ENCODE data around the gene TMEM45A. TPM values are rescaled to one million over a fixed set of nuclear protein-coding genes. Genes with fewer than 3 reads are reported as not detected.

The TMEM45A gene
- total and polyA plus RNA-seq, 2 donors (not counting 1 experiment from before 2014, with no cell fraction given) = 26.4 to 71.4 TPM

GRCh38 chr3:100448079-100448478 lies 44.3 kb upstream of the TMEM45A start:
- Histone ChIP-seq H3K9me3 (ENCODE audit: control insufficient read depth, insufficient read depth, low read depth, low read length) (no peaks in the 10 kb centered on the region), H3K4me2 (ENCODE audit: extremely low read depth, insufficient read depth, low read length) (no peak overlapping the region), H3K79me2 (ENCODE audit: control insufficient read depth, insufficient read depth, low read length) (no peaks in the 10 kb centered on the region), H3K4me1 (ENCODE audit: control insufficient read depth, extremely low read depth, insufficient read depth, low read length) (no peaks in the 10 kb centered on the region), H2AFZ (ENCODE audit: low read length) (no peak overlapping the region), H3K27ac (ENCODE audit: insufficient read depth, low read length) (no peak overlapping the region), H4K20me1 (ENCODE audit: control insufficient read depth, extremely low read depth, insufficient read depth, low read length) (no peaks in the 10 kb centered on the region), H3K36me3 (ENCODE audit: control insufficient read depth, insufficient read depth, low read length) (no peaks in the 10 kb centered on the region), H3K4me3 (replicated peaks in 1 of 4; ENCODE audit: control extremely low read depth in 1 of 4, insufficient read depth in 1 of 4, low read depth in 3 of 4, low read length in 4 of 4) (no peak overlapping the region), H3K27me3 (ENCODE audit: control insufficient read depth, insufficient read depth, low read length) (no peaks in the 10 kb centered on the region), H3K9ac (ENCODE audit: insufficient read depth, low read length) (no peak overlapping the region)
- DNase-seq (ENCODE audit: low read depth in 2 of 2) = no peak
- TF ChIP-seq, protein P1, sequence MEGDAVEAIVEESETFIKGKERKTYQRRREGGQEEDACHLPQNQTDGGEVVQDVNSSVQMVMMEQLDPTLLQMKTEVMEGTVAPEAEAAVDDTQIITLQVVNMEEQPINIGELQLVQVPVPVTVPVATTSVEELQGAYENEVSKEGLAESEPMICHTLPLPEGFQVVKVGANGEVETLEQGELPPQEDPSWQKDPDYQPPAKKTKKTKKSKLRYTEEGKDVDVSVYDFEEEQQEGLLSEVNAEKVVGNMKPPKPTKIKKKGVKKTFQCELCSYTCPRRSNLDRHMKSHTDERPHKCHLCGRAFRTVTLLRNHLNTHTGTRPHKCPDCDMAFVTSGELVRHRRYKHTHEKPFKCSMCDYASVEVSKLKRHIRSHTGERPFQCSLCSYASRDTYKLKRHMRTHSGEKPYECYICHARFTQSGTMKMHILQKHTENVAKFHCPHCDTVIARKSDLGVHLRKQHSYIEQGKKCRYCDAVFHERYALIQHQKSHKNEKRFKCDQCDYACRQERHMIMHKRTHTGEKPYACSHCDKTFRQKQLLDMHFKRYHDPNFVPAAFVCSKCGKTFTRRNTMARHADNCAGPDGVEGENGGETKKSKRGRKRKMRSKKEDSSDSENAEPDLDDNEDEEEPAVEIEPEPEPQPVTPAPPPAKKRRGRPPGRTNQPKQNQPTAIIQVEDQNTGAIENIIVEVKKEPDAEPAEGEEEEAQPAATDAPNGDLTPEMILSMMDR (conservative IDR thresholded peaks at IDR 0.05 in 1 of 2, IDR thresholded peaks at IDR 0.05 in 1 of 2; ENCODE audit: low read depth in 1 of 2, low read length in 2 of 2) = no peak
- TF ChIP-seq EZH2 (IDR thresholded peaks at IDR 0.05; ENCODE audit: low read length, missing control alignments) = no peak

- DNase-seq (ENCODE audit: low read depth in 2 of 2) = no peak
- no peaks in the 10 kb centered on the region for H3K79me2 ChIP-seq (ENCODE audit: control insufficient read depth, insufficient read depth, low read length)
- H3K4me2 ChIP-seq (ENCODE audit: extremely low read depth, insufficient read depth, low read length) = no peak overlapping the region
- no peaks in the 10 kb centered on the region for H3K27me3 ChIP-seq (ENCODE audit: control insufficient read depth, insufficient read depth, low read length)
- no peaks in the 10 kb centered on the region for H3K9me3 ChIP-seq (ENCODE audit: control insufficient read depth, insufficient read depth, low read depth, low read length)
- TF ChIP-seq, protein P1 (conservative IDR thresholded peaks at IDR 0.05 in 1 of 2, IDR thresholded peaks at IDR 0.05 in 1 of 2; ENCODE audit: low read depth in 1 of 2, low read length in 2 of 2) = no peak
- TF ChIP-seq EZH2 (IDR thresholded peaks at IDR 0.05; ENCODE audit: low read length, missing control alignments) = no peak
- no peaks in the 10 kb centered on the region for H4K20me1 ChIP-seq (ENCODE audit: control insufficient read depth, extremely low read depth, insufficient read depth, low read length)
- no peak overlapping the region for H3K4me3 ChIP-seq (replicated peaks in 1 of 4; ENCODE audit: control extremely low read depth in 1 of 4, insufficient read depth in 1 of 4, low read depth in 3 of 4, low read length in 4 of 4)
- no peak overlapping the region for H3K27ac ChIP-seq (ENCODE audit: insufficient read depth, low read length)
- H3K36me3 ChIP-seq (ENCODE audit: control insufficient read depth, insufficient read depth, low read length) = no peaks in the 10 kb centered on the region
- no peak overlapping the region for H3K9ac ChIP-seq (ENCODE audit: insufficient read depth, low read length)
- H2AFZ ChIP-seq (ENCODE audit: low read length) = no peak overlapping the region
- H3K4me1 ChIP-seq (ENCODE audit: control insufficient read depth, extremely low read depth, insufficient read depth, low read length) = no peaks in the 10 kb centered on the region
Observed at GRCh38 chr3:100449214-100449613, 43.2 kb upstream of the TMEM45A start.

- H3K9me3 ChIP-seq (ENCODE audit: control insufficient read depth, insufficient read depth, low read depth, low read length) = no peaks in the 10 kb centered on the region
- no peaks in the 10 kb centered on the region for H3K4me1 ChIP-seq (ENCODE audit: control insufficient read depth, extremely low read depth, insufficient read depth, low read length)
- H3K4me3 ChIP-seq (replicated peaks in 1 of 4; ENCODE audit: control extremely low read depth in 1 of 4, insufficient read depth in 1 of 4, low read depth in 3 of 4, low read length in 4 of 4) = no peak overlapping the region
- DNase-seq (ENCODE audit: low read depth in 2 of 2) = no peak
- no peak overlapping the region for H3K4me2 ChIP-seq (ENCODE audit: extremely low read depth, insufficient read depth, low read length)
- no peaks in the 10 kb centered on the region for H3K36me3 ChIP-seq (ENCODE audit: control insufficient read depth, insufficient read depth, low read length)
- TF ChIP-seq, protein P1 (conservative IDR thresholded peaks at IDR 0.05 in 1 of 2, IDR thresholded peaks at IDR 0.05 in 1 of 2; ENCODE audit: low read depth in 1 of 2, low read length in 2 of 2) = no peak
- TF ChIP-seq EZH2 (IDR thresholded peaks at IDR 0.05; ENCODE audit: low read length, missing control alignments) = no peak
- H3K79me2 ChIP-seq (ENCODE audit: control insufficient read depth, insufficient read depth, low read length) = no peaks in the 10 kb centered on the region
- no peaks in the 10 kb centered on the region for H3K27me3 ChIP-seq (ENCODE audit: control insufficient read depth, insufficient read depth, low read length)
- H4K20me1 ChIP-seq (ENCODE audit: control insufficient read depth, extremely low read depth, insufficient read depth, low read length) = no peaks in the 10 kb centered on the region
- no peak overlapping the region for H3K9ac ChIP-seq (ENCODE audit: insufficient read depth, low read length)
- no peak overlapping the region for H2AFZ ChIP-seq (ENCODE audit: low read length)
- H3K27ac ChIP-seq (ENCODE audit: insufficient read depth, low read length) = no peak overlapping the region
Observed at GRCh38 chr3:100454677-100455076, 37.7 kb upstream of the TMEM45A start.

All from fibroblast of lung (primary cell).